H54 (cell line): ENCODE measurements around the gene NRSN2.

Experiments
- DNase-seq: peaks from one replicate; pipeline ENCODE4 v3.0.0; 2011; ENCODE audit warnings: low spot score, mixed read lengths; ENCODE audit not compliant: insufficient read length
- FAIRE-seq: peaks from 3 replicates; lab custom pipeline; 2011; peaks lifted over from hg19 to GRCh38; lab: Jason Lieb, UNC
- POLR2A ChIP-seq: IDR thresholded peaks from 2 replicates; pipeline ENCODE4 v1.6.1; 2011; ENCODE audit warnings: low read depth, mild to moderate bottlenecking, low read length

NRSN2 gene, protein sequence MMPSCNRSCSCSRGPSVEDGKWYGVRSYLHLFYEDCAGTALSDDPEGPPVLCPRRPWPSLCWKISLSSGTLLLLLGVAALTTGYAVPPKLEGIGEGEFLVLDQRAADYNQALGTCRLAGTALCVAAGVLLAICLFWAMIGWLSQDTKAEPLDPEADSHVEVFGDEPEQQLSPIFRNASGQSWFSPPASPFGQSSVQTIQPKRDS

DNA sequence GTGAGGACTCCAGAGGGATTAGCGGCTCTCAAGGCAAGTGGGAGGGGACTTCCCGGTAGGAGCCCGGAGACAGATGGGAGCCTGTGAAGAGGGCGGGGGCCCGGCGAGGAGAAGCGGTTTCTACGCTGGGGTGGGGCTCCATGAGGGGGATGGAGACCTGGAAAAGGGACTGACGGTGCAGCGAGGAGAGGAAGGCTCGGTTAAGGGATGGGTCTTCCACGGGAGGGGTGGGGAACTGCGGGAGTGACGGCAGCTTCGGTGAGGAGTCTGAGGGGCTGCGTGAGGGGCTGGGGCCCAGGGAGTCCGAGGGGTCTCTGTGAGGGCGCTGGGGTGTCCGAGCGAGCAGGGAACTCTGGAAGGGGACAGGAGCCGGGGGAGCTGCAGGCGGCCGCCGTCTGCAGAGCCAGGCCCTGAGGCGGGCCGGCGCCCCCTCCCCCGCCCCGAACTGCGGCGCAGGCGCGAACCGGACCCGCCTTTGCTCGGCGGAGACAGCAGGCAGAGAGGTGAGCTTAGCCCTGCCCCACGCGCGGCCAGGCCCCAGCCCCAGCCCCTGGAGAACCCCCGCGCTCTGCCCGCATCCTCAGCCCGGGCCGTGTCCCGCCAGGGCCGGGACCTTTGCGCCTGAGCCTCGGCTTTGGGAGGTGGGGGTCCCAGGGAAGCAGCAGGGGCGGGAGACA is at the start of gene NRSN2:
Gene NRSN2 (plus strand): TSS at position 472 of the 677 bp plus-strand sequence. CDS start 2,533 bp downstream, outside the sequence.
- TF ChIP-seq POLR2A = peak; percentile 53
- DNase-seq (peak; percentile 69), FAIRE-seq (no peak)

DNA sequence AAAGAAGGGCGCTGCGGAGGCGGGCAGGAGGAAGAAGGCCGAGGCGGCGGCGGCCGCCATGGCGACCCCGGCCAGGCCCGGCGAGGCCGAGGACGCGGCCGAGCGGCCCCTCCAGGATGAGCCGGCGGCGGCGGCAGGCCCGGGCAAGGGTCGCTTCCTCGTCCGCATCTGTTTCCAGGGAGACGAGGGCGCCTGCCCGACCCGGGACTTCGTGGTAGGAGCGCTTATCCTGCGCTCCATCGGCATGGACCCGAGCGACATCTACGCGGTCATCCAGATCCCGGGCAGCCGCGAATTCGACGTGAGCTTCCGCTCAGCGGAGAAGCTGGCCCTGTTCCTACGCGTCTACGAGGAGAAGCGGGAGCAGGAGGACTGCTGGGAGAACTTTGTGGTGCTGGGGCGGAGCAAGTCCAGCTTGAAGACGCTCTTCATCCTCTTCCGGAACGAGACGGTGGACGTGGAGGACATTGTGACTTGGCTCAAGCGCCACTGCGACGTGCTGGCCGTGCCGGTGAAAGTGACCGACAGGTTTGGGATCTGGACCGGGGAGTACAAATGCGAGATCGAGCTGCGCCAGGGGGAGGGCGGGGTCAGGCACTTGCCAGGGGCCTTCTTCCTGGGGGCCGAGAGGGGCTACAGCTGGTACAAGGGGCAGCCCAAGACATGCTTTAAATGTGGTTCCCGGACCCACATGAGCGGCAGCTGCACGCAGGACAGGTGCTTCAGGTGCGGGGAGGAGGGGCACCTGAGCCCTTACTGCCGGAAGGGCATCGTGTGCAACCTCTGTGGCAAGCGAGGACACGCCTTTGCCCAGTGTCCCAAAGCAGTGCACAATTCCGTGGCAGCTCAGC is 48.8 kb upstream of the NRSN2 start:
- FAIRE-seq = no peak
- TF ChIP-seq POLR2A = peak; percentile 81
- peak; percentile 53 for DNase-seq

DNA sequence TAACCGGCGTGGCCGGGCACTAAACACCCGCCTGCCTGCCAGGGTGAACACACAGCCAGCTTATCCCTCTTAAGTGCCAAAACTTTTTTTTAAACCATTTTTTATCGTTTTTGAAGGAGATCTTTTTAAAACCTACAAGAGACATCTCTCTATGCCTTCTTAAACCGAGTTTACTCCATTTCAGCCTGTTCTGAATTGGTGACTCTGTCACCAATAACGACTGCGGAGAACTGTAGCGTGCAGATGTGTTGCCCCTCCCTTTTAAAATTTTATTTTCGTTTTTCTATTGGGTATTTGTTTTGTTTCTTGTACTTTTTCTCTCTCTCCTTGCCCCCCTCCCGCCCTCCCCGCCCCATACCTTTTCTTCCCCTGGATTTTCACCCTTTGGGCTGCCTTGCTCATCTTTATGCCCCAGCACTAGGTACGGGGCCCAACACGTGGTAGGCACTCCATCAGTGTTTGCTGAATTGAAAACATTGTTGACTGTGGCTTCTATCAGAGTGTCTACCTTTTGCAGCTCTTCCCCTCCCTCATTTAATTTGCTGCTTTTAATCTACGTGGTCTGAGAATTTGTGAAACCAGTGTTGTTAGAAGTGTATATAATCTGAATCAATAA is 48.0 kb upstream of the NRSN2 start:
- TF ChIP-seq POLR2A = no peak
- FAIRE-seq (no peak), DNase-seq (no peak)

DNA sequence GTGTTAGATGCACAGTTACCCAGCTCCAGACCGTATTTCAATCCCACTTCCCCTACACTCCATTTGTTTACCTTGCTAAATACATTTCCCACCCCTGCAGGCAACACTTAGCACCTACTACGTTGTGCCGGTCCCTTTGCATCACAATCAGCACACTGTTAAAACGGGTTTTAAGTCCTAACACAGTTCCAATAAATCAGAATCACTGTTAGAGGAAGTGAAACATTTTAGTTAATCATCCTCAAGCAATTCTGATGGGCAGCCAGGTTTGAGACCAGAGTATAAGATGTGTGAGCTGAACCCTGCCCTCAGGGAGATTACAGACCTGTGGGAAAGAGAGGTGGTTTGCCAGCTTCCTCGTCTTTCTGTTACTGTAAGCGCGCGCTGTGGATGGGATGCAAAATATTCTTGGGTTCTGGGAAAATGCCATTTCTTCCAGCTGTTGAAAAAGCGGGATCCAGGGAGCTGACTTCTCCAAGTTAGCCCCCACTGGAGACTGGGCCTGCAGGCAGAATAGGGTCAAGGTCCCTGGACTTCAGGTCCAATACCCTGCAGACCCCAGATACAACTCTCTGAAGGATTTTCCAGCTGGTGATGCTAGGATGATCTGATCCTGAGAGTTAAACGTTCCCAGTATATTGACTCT is 46.4 kb upstream of the NRSN2 start:
- no peak for FAIRE-seq
- TF ChIP-seq POLR2A = no peak
- DNase-seq = no peak

DNA sequence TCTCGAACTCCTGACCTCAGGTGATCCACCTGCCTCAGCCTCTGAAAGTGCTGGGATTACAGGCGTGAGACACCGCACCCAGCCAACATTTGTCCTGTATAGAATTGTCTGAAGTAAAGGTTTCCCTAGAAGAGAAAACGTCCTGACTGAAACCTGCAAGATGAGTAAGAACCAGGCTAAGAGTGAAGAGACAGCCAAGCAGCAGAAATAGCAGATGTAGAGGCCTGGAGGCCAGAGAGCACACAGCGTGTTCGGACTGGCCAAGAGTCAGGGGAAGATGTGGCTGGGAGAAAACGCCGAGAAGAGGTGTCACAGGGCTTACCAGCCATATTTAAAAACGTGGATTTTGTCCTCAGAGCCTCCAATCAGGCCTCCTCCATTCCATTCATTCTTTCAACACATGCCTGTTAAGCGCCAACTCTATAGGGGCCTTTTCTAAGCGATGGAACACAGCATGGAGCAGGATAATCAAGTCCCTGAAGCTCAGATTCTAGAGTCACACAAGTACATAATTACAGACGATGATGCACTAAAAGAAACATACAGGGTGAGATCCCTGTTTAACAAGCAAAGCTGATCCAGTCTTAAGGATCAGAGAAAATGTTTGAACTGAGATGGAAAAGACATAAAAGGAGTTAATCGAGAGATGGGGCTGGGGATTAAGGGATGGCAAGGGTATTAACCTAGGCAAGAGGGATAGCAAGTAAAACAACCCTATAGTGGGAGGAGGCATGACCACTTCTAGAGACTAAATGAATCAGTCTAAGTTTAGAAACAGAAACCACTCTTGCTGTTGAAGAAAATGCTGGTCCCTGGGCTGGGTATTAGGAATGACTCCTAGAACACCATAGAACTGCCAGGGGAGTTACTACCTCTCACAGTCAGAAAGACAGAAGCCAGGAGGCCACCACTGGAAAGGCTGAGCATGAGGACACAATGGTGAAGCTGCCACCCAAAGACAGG is 44.7 kb upstream of the NRSN2 start:
- FAIRE-seq = no peak
- no peak for TF ChIP-seq POLR2A
- DNase-seq = no peak

DNA sequence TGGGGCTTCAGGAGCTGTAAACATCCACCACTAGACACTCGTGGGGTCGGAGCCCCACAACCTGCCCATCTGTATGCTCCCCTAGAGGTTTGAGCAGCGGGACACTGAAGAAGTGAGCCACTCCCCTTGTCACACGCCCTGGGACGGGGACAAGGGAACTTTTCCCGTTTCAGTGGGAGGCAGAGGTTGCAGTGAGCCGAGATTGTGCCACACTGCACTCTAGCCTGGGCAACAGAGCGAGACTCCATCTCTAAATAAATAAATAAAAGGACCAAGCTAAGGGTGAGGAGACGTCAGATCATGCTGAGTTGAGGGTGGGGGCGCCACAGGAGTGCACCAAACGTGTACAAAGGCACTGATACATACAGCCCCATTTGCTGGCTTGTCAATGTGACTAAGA is 41.2 kb upstream of the NRSN2 start:
- FAIRE-seq = no peak
- DNase-seq = no peak
- TF ChIP-seq POLR2A = no peak

DNA sequence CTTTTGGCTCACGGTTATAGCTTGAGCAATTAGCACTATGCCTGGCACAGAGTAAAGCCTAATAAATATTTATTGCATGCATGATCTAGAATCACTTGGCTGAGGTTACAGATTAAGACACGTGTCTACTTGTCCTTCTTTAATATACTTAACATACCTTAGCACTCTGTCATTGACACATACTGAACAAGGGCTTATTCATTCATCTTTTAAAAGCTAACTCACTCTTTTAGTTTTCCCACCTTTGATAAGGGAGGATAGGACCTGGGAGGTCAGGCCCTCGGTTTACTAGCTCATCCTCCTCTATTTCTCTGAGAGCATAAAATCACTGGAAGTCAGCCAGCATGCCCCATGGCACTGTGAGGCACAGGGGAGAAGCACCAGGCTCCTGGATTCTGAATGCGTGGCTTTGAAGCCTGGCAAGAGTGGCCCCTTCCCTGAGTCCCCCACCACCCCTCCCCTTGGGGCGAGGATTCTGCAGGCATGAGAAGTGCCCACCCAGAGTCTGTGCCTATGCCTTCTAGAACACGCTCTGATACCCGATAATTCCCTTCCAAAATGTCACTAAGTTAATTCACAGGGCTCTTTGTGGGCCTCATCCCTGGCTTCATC is 38.4 kb upstream of the NRSN2 start:
- DNase-seq (no peak), FAIRE-seq (no peak)
- TF ChIP-seq POLR2A = no peak

DNA sequence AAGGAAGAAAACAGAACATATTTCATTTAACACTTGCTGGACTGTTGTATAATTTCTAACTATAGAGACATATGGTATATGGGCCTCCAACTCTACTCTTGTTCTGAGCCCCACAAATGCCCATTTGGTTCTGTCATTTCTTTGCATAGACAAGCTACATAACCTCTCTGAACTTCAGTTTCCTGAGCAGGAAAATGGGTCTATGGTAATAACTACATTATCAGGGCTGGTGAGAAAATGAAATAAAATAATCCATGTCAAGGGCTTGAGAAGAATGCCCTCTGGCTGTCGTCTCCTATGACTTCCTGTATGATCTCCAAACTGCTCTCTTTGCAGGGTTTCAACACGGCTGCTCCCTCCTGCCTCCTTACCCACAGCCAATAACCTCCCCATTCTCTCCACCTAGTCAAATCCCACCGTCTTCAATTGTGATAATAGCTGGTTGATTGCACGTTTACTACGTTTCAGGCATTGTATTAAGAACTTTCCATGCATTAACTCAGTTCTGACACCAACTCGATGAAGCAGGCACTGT is 37.5 kb upstream of the NRSN2 start:
- DNase-seq (no peak), FAIRE-seq (no peak)
- TF ChIP-seq POLR2A = no peak

DNA sequence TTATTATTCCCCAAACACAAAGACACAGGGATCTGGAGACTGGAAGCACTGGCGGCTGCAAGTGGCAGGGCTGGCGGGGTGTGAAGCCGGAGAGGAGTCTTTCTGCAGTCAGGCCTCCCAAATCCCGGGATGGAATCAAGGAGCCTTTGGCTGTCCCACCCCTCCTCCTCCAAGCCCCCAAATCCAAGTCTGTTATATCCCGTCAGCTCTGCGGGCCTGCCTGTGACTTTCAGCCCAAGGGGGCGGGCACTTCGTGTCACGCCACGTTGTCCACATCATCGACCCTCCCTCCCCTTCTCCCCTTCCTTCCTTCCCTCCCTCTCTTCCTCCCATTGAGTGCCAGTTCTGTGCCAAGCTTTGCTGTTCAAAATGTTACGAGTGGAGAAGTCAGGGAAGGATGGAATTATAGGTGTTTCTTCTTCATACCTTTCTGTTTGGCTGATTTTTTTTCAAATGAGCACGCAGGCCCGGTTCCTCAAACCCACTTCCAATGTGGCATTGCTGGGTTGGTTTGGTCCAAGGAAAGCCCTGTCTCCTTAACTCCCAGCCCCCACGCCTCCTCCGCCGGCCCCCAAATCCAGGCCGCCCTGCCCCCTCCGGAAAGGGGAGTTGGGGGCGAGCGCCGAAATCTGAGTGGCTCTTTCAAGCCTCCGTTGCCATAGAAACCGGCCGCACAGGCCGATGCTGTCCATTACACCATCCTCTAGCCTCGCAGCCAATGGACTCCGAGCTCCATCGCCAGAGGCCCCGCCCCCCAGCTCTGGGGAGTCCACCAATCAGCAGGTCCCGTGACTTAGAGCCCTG is 36.9 kb upstream of the NRSN2 start:
- peak; percentile 50; the same call in 1 of the 2 replicates for TF ChIP-seq POLR2A
- FAIRE-seq (no peak), DNase-seq (peak; percentile 95)

DNA sequence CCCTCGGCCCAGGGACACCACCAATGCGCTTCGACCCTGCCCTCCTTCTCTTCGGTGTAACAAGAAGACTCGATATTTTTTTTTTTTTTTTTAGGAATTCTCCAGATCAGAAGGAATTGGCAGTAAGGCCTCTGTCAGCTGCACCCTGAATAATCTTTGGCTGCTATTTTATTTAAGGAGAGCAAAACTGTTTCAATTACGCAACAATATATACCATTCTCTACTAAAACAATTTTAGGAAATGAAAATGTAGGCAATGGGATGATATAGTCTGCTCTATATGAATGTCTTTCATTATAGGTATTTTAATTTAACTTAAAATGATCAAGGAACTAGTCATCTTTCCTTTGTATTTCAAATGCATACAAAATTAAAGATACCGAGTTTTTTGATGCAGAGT is 36.3 kb upstream of the NRSN2 start:
- TF ChIP-seq POLR2A = no peak
- DNase-seq = no peak
- no peak for FAIRE-seq

DNA sequence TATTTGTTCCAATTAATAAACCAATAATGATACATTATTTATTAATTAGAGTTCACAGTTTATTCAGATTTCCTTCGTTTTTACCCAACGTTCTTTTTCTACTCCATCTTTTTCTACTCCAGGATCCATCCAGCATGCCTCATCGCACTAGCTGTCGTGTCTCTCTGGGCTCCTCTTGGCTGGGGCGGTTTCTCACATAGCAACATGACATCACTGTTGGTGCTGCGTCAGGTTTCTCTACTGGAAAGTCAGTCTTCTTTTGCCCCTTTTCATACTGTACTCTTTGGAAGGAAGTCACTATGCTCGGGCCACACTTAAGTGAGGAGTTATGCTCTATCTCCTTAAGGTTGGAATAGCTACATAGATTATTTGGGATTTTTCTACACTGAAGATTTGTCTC is 35.3 kb upstream of the NRSN2 start:
- TF ChIP-seq POLR2A = no peak
- FAIRE-seq (no peak), DNase-seq (no peak)
